Nephron (organoid): ENCODE measurements around the gene SOHLH1.

ENCODE experiments used
- H3K27ac Mint-ChIP-seq, 3 experiments: 2 replicates each; pipeline ENCODE4 v1.8.0; 2020; ENCODE audit warnings: mixed read lengths in 3 of 3, mild to moderate bottlenecking in 2 of 3, moderate library complexity in 1 of 3
- H3K27me3 Mint-ChIP-seq: 2 replicates; pipeline ENCODE4 v1.8.0; 2021; ENCODE audit warnings: low read depth, mild to moderate bottlenecking, moderate library complexity, mixed read lengths
- H3K36me3 Mint-ChIP-seq: 2 replicates; pipeline ENCODE4 v1.8.0; 2020; ENCODE audit warnings: low read depth, mixed read lengths
- H3K4me1 Mint-ChIP-seq: 2 replicates; pipeline ENCODE4 v1.8.0; 2020; ENCODE audit warnings: mixed read lengths
- H3K4me3 Mint-ChIP-seq, 3 experiments: 2 replicates each; pipeline ENCODE4 v1.8.0; 2020; ENCODE audit warnings: mild to moderate bottlenecking in 3 of 3, mixed read lengths in 3 of 3, moderate library complexity in 2 of 3
- H3K9me3 Mint-ChIP-seq: 2 replicates; pipeline ENCODE4 v1.8.0; 2020; ENCODE audit warnings: mixed read lengths
- TF ChIP-seq, protein P1 (sequence below), 3 experiments: fragments of 200-600 bp; sonication (generic); IDR thresholded peaks; one replicate each; pipeline ENCODE4 v1.5.0; 2021; ENCODE audit warnings: antibody characterized with exemption in 3 of 3; ENCODE audit not compliant: unreplicated experiment in 3 of 3

Gene SOHLH1

DNA sequence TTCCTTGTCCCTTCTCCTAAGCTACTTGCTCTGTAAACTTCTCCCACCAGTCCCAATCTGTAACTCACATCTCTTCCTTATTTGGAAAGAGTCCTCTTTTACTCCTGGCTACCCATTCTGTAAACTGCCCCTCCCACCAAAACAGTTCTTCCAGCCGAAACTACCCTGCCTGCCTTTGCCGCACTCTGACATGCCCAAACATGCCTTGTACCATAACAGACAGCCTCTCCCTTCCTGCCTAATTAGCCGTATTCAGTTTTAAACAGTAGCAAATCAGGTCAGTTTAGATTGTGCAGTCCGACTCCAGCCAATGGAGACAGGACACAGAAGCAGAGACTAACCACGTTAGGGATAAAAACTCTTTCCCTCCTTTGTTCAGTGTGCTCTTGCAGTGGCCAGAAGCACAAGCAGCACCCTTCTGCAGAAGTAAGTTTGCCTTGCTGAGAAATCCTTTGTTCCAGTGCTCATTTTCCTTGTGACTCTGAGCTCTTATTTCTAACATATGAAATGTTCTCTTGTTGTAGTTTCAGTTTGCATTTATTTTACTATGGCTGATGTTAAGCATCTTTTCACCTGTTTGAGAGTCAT lies 54.6 kb downstream of the SOHLH1 start:
- TF ChIP-seq, protein P1, sequence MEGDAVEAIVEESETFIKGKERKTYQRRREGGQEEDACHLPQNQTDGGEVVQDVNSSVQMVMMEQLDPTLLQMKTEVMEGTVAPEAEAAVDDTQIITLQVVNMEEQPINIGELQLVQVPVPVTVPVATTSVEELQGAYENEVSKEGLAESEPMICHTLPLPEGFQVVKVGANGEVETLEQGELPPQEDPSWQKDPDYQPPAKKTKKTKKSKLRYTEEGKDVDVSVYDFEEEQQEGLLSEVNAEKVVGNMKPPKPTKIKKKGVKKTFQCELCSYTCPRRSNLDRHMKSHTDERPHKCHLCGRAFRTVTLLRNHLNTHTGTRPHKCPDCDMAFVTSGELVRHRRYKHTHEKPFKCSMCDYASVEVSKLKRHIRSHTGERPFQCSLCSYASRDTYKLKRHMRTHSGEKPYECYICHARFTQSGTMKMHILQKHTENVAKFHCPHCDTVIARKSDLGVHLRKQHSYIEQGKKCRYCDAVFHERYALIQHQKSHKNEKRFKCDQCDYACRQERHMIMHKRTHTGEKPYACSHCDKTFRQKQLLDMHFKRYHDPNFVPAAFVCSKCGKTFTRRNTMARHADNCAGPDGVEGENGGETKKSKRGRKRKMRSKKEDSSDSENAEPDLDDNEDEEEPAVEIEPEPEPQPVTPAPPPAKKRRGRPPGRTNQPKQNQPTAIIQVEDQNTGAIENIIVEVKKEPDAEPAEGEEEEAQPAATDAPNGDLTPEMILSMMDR (IDR thresholded peaks at IDR 0.05; ENCODE audit: unreplicated experiment in 3 of 3), result no peak
- H3K27me3 Mint-ChIP-seq, result peaks cover 15% of the 10 kb centered on the region
- H3K4me3 Mint-ChIP-seq, result peak overlapping the region; percentile 19 to 28 (median 28)
- no peaks in the 10 kb centered on the region for H3K36me3 Mint-ChIP-seq
- peaks cover 39% of the 10 kb centered on the region for H3K9me3 Mint-ChIP-seq
- H3K27ac Mint-ChIP-seq, result peak overlapping the region; percentile 14 to 85 (median 28)
- no peaks in the 10 kb centered on the region for H3K4me1 Mint-ChIP-seq
